ENCODE data around the gene ASXL1. TPM values are rescaled to one million over a fixed set of nuclear protein-coding genes. Genes with fewer than 3 reads are reported as not detected.

Gene ASXL1
- total and polyA plus RNA-seq, 8 donors: 9.0 to 185 (median 61.7) TPM

DNA sequence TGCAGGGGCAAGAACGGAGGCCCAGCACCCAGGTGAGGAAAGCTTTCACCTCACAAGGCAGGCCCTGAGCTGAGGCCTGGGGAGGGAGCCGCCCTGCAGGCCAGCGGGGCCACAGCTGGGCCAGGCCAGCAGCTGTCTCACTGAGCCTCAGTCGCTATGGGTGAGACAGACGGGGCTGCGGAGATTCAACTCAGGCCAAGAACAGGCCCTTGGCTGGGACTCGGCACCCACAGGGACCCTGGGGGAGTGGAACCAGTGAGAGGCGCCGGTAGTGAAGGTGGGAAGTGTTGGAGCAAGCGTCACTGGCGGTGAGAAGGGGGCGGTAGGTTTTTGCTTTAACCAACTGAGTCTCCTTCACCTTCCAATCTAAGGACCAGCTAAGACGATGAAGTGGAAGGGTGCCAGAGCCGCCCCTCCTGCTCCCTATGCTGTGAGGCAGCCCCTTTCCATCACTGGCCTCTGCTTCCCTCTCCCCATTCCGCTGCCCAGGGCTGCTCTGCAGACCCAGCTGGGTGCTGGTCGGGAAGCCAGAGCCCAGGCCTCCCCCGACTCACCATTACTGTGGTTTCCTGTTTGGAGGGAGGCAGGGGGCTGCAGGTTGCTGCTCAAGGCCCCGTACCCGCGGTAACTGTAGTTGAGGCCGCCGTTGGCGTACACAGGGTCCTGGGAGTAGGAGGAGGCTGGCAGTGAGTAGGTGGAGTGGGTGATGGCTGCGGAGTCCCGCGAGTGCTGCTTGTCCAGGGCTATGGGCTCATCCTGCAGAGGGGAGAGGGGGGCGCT lies 93.7 kb downstream of the ASXL1 start:
- Histone ChIP-seq H3K4me1 (peaks cover 19 to 50% (median 35%) of the 10 kb centered on the region in 4 donors), H3K9me3 (no peaks in the 10 kb centered on the region), H3K36me3 (peaks cover 39 to 93% (median 87%) of the 10 kb centered on the region in 4 donors), H3K27me3 (no peaks in the 10 kb centered on the region), H3K4me3 (no peak overlapping the region), H3K27ac (peak overlapping the region in 3 of 5 donors; percentile 14 to 22 (median 19))
- no peak for DNase-seq
- intact Hi-C loops (cut with DNase I; ENCODE audit: low total_unique reads): no loop called here
- TF ChIP-seq, protein P1, sequence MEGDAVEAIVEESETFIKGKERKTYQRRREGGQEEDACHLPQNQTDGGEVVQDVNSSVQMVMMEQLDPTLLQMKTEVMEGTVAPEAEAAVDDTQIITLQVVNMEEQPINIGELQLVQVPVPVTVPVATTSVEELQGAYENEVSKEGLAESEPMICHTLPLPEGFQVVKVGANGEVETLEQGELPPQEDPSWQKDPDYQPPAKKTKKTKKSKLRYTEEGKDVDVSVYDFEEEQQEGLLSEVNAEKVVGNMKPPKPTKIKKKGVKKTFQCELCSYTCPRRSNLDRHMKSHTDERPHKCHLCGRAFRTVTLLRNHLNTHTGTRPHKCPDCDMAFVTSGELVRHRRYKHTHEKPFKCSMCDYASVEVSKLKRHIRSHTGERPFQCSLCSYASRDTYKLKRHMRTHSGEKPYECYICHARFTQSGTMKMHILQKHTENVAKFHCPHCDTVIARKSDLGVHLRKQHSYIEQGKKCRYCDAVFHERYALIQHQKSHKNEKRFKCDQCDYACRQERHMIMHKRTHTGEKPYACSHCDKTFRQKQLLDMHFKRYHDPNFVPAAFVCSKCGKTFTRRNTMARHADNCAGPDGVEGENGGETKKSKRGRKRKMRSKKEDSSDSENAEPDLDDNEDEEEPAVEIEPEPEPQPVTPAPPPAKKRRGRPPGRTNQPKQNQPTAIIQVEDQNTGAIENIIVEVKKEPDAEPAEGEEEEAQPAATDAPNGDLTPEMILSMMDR (IDR thresholded peaks at IDR 0.05): no peak
- TF ChIP-seq POLR2A (IDR thresholded peaks at IDR 0.05): no peak
- no peak for TF ChIP-seq EP300 (IDR thresholded peaks at IDR 0.05)
- no peak for TF ChIP-seq POLR2AphosphoS5 (IDR thresholded peaks at IDR 0.05)
- 74 to 83% (median 78%) methylated on average over 18 to 27 of the region's 27 CpGs for WGBS, 5 donors

DNA sequence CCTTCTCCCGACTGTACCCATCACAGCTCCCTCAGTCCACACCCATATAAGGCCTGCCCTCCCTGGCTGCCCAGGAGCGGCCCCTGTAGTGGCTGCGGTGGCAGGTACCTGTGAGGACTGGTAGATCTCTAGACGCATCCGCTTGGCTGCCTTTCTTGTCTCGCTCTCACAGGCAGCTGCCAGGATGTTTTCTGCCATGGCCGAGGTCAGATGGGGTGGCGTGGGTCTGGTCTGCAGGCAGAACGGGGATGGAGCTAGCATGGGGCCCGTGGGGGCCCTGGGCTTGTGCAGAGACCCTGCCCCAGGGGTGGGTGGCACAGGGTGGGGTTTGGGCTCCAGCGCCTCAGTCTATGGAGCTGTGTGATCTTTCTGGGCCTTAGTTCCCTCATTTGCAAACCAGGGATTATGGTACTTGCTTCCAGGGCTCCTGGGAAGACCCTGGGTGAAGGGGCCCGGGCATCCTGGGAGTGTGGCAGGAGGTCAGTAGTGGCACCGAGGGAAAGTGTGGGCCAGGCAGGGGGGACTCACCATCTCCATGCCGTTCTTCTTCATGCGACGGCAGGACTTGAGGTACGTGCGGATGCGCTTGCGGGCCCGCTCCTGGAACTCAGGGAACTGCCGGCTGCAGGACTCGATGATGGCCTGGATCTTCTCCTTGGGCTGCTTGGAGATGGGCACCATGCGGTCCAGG lies 94.8 kb downstream of the ASXL1 start:
- no peak for TF ChIP-seq EP300 (IDR thresholded peaks at IDR 0.05)
- TF ChIP-seq POLR2A (IDR thresholded peaks at IDR 0.05): no peak
- no peak for TF ChIP-seq POLR2AphosphoS5 (IDR thresholded peaks at IDR 0.05)
- TF ChIP-seq, protein P1 (IDR thresholded peaks at IDR 0.05): no peak
- Histone ChIP-seq H3K27ac (no peak overlapping the region), H3K36me3 (peaks cover 39 to 83% (median 78%) of the 10 kb centered on the region in 4 donors), H3K4me1 (peaks cover 29 to 54% (median 41%) of the 10 kb centered on the region in 4 donors), H3K4me3 (no peak overlapping the region), H3K9me3 (no peaks in the 10 kb centered on the region), H3K27me3 (no peaks in the 10 kb centered on the region)
- DNase-seq: no peak
- WGBS, 5 donors: 90 to 92% (median 91%) methylated on average over 22 to 24 of the region's 24 CpGs
- intact Hi-C loops (cut with DNase I; ENCODE audit: low total_unique reads): no loop called here

DNA sequence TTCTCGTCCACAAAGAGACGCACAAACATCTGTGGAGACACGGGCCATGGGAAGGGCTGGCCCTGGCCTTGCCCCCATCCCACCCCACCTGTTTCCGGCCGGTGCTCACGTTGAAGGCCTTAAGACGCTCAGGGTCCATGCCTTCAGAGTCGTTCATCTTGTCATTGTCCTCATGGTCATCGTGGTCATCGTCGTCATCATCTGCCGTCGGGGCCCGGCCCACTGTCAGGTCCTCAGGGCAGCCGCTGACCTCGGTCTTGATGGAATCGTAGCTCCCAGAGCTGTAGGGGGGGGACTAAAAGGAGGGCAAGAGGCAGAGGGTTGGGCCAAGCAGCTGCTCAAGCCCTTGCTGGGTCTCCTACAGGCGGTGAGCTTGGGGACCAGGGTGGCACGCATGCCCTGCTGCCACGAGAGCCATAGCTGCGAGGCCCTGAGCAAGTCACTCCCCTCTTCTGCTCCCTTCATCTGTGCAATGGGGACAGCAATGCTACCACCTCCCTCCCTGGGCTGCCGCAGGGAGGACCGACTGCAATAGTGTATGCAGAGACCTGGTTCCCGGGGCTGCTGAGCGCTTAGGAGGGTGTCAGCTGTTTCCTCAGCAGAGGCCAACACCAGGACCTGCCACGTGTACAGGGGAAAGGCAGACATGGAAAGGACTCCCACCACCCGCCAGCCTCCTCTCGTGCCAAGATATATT lies 95.5 kb downstream of the ASXL1 start:
- WGBS, 5 donors: 88 to 91% (median 89%) methylated on average over 27 to 28 of the region's 28 CpGs
- intact Hi-C loops (cut with DNase I; ENCODE audit: low total_unique reads): no loop called here
- peaks cover 32 to 54% (median 42%) of the 10 kb centered on the region in 4 donors for H3K4me1 ChIP-seq
- H3K27ac ChIP-seq: no peak overlapping the region
- TF ChIP-seq, protein P1 (IDR thresholded peaks at IDR 0.05): no peak
- TF ChIP-seq POLR2A (IDR thresholded peaks at IDR 0.05) (no peak), POLR2AphosphoS5 (IDR thresholded peaks at IDR 0.05) (no peak), EP300 (IDR thresholded peaks at IDR 0.05) (no peak)
- no peaks in the 10 kb centered on the region for H3K27me3 ChIP-seq
- no peak overlapping the region for H3K4me3 ChIP-seq
- peaks cover 39 to 80% (median 72%) of the 10 kb centered on the region in 4 donors for H3K36me3 ChIP-seq
- no peaks in the 10 kb centered on the region for H3K9me3 ChIP-seq
- DNase-seq: no peak

Data from stomach (tissue), 9 donors.